ENCODE measurements around the gene OPRL1.

DNA sequence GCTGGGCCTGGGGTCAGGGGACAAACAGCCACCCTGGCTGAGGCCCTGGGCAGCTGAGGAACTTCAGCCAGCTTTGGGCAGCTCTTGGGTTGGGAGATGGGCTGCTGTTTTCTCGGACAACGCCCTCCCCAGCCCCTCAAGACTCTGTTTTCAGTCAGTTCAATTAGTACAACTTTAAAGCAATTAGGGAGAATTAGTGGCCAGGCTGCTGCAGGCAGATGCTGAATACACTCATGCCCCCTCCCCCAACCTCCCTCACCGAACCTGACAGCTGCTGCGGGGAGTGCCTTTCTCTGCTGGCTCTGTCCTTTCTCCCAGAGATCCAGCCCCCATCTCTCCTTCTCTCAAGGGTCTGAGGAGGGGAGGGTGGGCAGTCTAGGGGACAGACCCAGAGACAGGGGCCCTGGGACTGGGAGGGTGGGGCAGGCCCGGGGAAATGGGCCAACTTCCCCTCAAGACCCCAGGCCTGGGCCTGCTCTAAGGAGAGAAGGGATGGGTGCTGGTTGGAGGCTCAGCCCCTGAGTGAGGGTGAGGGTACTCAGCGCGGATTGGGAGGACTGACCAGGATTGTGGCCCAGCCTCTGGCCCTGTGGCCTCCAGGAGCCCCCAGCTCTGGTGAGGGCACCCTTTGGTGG lies 66.5 kb downstream of the OPRL1 start:
- TF ChIP-seq, protein P1, sequence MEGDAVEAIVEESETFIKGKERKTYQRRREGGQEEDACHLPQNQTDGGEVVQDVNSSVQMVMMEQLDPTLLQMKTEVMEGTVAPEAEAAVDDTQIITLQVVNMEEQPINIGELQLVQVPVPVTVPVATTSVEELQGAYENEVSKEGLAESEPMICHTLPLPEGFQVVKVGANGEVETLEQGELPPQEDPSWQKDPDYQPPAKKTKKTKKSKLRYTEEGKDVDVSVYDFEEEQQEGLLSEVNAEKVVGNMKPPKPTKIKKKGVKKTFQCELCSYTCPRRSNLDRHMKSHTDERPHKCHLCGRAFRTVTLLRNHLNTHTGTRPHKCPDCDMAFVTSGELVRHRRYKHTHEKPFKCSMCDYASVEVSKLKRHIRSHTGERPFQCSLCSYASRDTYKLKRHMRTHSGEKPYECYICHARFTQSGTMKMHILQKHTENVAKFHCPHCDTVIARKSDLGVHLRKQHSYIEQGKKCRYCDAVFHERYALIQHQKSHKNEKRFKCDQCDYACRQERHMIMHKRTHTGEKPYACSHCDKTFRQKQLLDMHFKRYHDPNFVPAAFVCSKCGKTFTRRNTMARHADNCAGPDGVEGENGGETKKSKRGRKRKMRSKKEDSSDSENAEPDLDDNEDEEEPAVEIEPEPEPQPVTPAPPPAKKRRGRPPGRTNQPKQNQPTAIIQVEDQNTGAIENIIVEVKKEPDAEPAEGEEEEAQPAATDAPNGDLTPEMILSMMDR (IDR thresholded peaks at IDR 0.05), result no peak
- TF ChIP-seq POLR2A (IDR thresholded peaks at IDR 0.05) (no peak), POLR2AphosphoS5 (IDR thresholded peaks at IDR 0.05) (no peak)
